Hepatocyte (in vitro differentiated cells): Measurements from ENCODE around the gene ERG.

Experiments used
- CTCF ChIP-seq: fragments of 200-600 bp; sonication (generic); IDR thresholded peaks from 2 replicates; pipeline ENCODE4 v1.5.1; 2016; ENCODE audit warnings: antibody characterized with exemption, mild to moderate bottlenecking; ENCODE audit not compliant: poor library complexity
- EZH2 ChIP-seq: fragments of 200-600 bp; sonication (generic); IDR thresholded peaks from 2 replicates; pipeline ENCODE4 v1.6.1; 2016; ENCODE audit warnings: antibody characterized with exemption, mild to moderate bottlenecking, borderline replicate concordance
- EZH2phosphoT487 ChIP-seq: fragments of 200-600 bp; sonication (generic); IDR thresholded peaks from one replicate; pipeline ENCODE4 v1.6.1; 2018; ENCODE audit warnings: antibody characterized with exemption, mild to moderate bottlenecking, low read depth, moderate library complexity; ENCODE audit not compliant: unreplicated experiment, severe bottlenecking

- TF ChIP-seq CTCF (no peak), EZH2phosphoT487 (no peak), EZH2 (no peak)
These were observed 21.1 kb downstream of the ERG start for GRCh38 chr21:38477226-38477625.
